SK-N-MC (cell line): ENCODE data around the gene OTX2.

Experiments used
- EZH2 ChIP-seq: fragments of 200-600 bp; sonication (generic); IDR thresholded peaks from one replicate; pipeline ENCODE4 v1.6.1; 2017; ENCODE audit warnings: antibody characterized with exemption
- FOXP2 ChIP-seq: optimal IDR thresholded peaks from 2 replicates; pipeline ENCODE3; 2011; ENCODE audit warnings: mild to moderate bottlenecking, moderate library complexity; ENCODE audit not compliant: insufficient read depth; ENCODE audit errors: extremely low read length, control extremely low read depth
- POLR2AphosphoS5 ChIP-seq: IDR thresholded peaks from 2 replicates; pipeline ENCODE4 v1.6.1; 2012; ENCODE audit warnings: mild to moderate bottlenecking, low read depth, low read length, borderline replicate concordance

- TF ChIP-seq POLR2AphosphoS5 (no peak), EZH2 (no peak), FOXP2 (no peak)
Measured at GRCh38 chr14:56752428-56752827, 57.9 kb downstream of the OTX2 start.
